HG03460 (cell line): Measurements from ENCODE around the gene WIPF3.
"Not testable (repeated sequence)": the region's sequence is repeated elsewhere in the genome, so short reads cannot be mapped to it uniquely, and the experiment has no call there.

Experiments used
- ATAC-seq: cut with Tn5 transposase; IDR thresholded peaks from one replicate; pipeline ENCODE4 v1.9.1; 2021; ENCODE audit not compliant: unreplicated experiment

The WIPF3 gene

GRCh38 chr7:29877196-29877595 is 70.9 kb downstream of the WIPF3 start:
- ATAC-seq = no peak

- ATAC-seq = no peak
These were observed 71.9 kb downstream of the WIPF3 start for GRCh38 chr7:29878081-29878688.

GRCh38 chr7:29879609-29880008 is 73.3 kb downstream of the WIPF3 start:
- no peak for ATAC-seq

- ATAC-seq = no peak
These were observed 75.4 kb downstream of the WIPF3 start for GRCh38 chr7:29881724-29882123.

- no peak for ATAC-seq
These were observed 76.2 kb downstream of the WIPF3 start for GRCh38 chr7:29882481-29882880.

- ATAC-seq = no peak
These were observed 77.4 kb downstream of the WIPF3 start for GRCh38 chr7:29883462-29884398.

- ATAC-seq = no peak
These were observed 78.3 kb downstream of the WIPF3 start for GRCh38 chr7:29884399-29885272.

- ATAC-seq = no peak
These were observed 79.3 kb downstream of the WIPF3 start for GRCh38 chr7:29885626-29886025.

- ATAC-seq = no peak
These were observed 80.5 kb downstream of the WIPF3 start for GRCh38 chr7:29886827-29887226.

GRCh38 chr7:29888006-29888405 is 81.7 kb downstream of the WIPF3 start:
- ATAC-seq = no peak

- no peak for ATAC-seq
These were observed 83.0 kb downstream of the WIPF3 start for GRCh38 chr7:29889288-29889687.

GRCh38 chr7:29890251-29890650 is 83.9 kb downstream of the WIPF3 start:
- no peak for ATAC-seq

GRCh38 chr7:29890786-29891185 is 84.5 kb downstream of the WIPF3 start:
- not testable (repeated sequence) for ATAC-seq

- no peak for ATAC-seq
These were observed 85.5 kb downstream of the WIPF3 start for GRCh38 chr7:29891766-29892165.

- no peak for ATAC-seq
These were observed 85.9 kb downstream of the WIPF3 start for GRCh38 chr7:29892231-29892630.

GRCh38 chr7:29893351-29893965 is 87.2 kb downstream of the WIPF3 start:
- ATAC-seq = no peak

GRCh38 chr7:29894256-29894655 is 87.9 kb downstream of the WIPF3 start:
- no peak for ATAC-seq

- ATAC-seq = no peak
These were observed 89.3 kb downstream of the WIPF3 start for GRCh38 chr7:29895559-29895958.

GRCh38 chr7:29896685-29897411 is 90.5 kb downstream of the WIPF3 start:
- no peak for ATAC-seq

GRCh38 chr7:29898301-29898700 is 92.0 kb downstream of the WIPF3 start:
- no peak for ATAC-seq
